WTC11 (cell line): ENCODE measurements around the gene PDZRN4.

Source experiments
- E2F5 ChIP-seq: sonication (generic); formaldehyde crosslinking; IDR thresholded peaks from 2 replicates; pipeline ENCODE4 v1.8.1; 2022; ENCODE audit warnings: mild to moderate bottlenecking, moderate library complexity, missing genetic modification reagents
- ZBTB21 ChIP-seq: sonication (generic); formaldehyde crosslinking; IDR thresholded peaks from 2 replicates; pipeline ENCODE4 v1.8.1; 2023; ENCODE audit warnings: mild to moderate bottlenecking, missing genetic modification reagents, borderline replicate concordance
- ZNF138 ChIP-seq: sonication (generic); formaldehyde crosslinking; conservative IDR thresholded peaks from 2 replicates; pipeline ENCODE4 v1.8.1; 2022; ENCODE audit warnings: mild to moderate bottlenecking, moderate library complexity, missing genetic modification reagents
- TF ChIP-seq, protein P1 (sequence below): fragments of 200-600 bp; IDR thresholded peaks from 2 replicates; pipeline ENCODE4 v1.8.0; 2022; ENCODE audit warnings: antibody characterized with exemption
- TF ChIP-seq, protein P2 (sequence below): sonication (generic); formaldehyde crosslinking; IDR thresholded peaks from 2 replicates; pipeline ENCODE4 v1.8.0; 2023; ENCODE audit warnings: missing genetic modification reagents, mild to moderate bottlenecking, borderline replicate concordance
- TF ChIP-seq, protein P3 (sequence below): sonication (generic); formaldehyde crosslinking; IDR thresholded peaks from 2 replicates; pipeline ENCODE4 v1.8.0; 2022; ENCODE audit warnings: mild to moderate bottlenecking, missing genetic modification reagents

GRCh38 chr12:41589878-41590277 lies 401.8 kb downstream of the PDZRN4 start:
- TF ChIP-seq, protein P1, sequence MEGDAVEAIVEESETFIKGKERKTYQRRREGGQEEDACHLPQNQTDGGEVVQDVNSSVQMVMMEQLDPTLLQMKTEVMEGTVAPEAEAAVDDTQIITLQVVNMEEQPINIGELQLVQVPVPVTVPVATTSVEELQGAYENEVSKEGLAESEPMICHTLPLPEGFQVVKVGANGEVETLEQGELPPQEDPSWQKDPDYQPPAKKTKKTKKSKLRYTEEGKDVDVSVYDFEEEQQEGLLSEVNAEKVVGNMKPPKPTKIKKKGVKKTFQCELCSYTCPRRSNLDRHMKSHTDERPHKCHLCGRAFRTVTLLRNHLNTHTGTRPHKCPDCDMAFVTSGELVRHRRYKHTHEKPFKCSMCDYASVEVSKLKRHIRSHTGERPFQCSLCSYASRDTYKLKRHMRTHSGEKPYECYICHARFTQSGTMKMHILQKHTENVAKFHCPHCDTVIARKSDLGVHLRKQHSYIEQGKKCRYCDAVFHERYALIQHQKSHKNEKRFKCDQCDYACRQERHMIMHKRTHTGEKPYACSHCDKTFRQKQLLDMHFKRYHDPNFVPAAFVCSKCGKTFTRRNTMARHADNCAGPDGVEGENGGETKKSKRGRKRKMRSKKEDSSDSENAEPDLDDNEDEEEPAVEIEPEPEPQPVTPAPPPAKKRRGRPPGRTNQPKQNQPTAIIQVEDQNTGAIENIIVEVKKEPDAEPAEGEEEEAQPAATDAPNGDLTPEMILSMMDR: no peak
- TF ChIP-seq ZBTB21 (CRISPR knock-in tag) (no peak), E2F5 (no peak), ZNF138 (CRISPR knock-in tag) (no peak)
- TF ChIP-seq, protein P2, sequence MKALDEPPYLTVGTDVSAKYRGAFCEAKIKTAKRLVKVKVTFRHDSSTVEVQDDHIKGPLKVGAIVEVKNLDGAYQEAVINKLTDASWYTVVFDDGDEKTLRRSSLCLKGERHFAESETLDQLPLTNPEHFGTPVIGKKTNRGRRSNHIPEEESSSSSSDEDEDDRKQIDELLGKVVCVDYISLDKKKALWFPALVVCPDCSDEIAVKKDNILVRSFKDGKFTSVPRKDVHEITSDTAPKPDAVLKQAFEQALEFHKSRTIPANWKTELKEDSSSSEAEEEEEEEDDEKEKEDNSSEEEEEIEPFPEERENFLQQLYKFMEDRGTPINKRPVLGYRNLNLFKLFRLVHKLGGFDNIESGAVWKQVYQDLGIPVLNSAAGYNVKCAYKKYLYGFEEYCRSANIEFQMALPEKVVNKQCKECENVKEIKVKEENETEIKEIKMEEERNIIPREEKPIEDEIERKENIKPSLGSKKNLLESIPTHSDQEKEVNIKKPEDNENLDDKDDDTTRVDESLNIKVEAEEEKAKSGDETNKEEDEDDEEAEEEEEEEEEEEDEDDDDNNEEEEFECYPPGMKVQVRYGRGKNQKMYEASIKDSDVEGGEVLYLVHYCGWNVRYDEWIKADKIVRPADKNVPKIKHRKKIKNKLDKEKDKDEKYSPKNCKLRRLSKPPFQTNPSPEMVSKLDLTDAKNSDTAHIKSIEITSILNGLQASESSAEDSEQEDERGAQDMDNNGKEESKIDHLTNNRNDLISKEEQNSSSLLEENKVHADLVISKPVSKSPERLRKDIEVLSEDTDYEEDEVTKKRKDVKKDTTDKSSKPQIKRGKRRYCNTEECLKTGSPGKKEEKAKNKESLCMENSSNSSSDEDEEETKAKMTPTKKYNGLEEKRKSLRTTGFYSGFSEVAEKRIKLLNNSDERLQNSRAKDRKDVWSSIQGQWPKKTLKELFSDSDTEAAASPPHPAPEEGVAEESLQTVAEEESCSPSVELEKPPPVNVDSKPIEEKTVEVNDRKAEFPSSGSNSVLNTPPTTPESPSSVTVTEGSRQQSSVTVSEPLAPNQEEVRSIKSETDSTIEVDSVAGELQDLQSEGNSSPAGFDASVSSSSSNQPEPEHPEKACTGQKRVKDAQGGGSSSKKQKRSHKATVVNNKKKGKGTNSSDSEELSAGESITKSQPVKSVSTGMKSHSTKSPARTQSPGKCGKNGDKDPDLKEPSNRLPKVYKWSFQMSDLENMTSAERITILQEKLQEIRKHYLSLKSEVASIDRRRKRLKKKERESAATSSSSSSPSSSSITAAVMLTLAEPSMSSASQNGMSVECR (CRISPR knock-in tag): no peak
- TF ChIP-seq, protein P3, sequence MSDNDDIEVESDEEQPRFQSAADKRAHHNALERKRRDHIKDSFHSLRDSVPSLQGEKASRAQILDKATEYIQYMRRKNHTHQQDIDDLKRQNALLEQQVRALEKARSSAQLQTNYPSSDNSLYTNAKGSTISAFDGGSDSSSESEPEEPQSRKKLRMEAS: no peak
